Right ventricle myocardium superior (tissue), 1 donor: ENCODE measurements around the gene PTPRN2. TPM values are rescaled to one million over a fixed set of nuclear protein-coding genes. Genes with fewer than 3 reads are reported as not detected.
"Not testable (repeated sequence)": the region's sequence is repeated elsewhere in the genome, so short reads cannot be mapped to it uniquely, and the experiment has no call there.

ENCODE experiments used
- ATAC-seq: fragments of 200-7000 bp; cut with Tn5 transposase; one replicate; pipeline ENCODE4 v1.9.1; 2020; ENCODE audit warnings: mild to moderate bottlenecking; ENCODE audit not compliant: poor library complexity
- DNase-seq: peaks from one replicate; pipeline ENCODE4 v3.0.0-alpha.2; 2020
- intact Hi-C: fragments of 100-400 bp; cut with DNase I; formaldehyde crosslinking; loops from one replicate; pipeline ENCODE4 v1.11.2; 2022
- total RNA-seq: library from RNA; stranded (reverse); fragmentation: NEBNext Ultra II Directional; extraction: Animal tissue kit (Norgen Biotek cat#: 25700); gene quantifications from one replicate; pipeline ENCODE4 v1.2.1, GENCODE V29; 2021
- donor health status: DM: no; HTN: yes; CAD: no; lungs with severe emphysema.

PTPRN2 gene
- total RNA-seq, 1 donor from 2014 or later: 1.2 TPM

DNA sequence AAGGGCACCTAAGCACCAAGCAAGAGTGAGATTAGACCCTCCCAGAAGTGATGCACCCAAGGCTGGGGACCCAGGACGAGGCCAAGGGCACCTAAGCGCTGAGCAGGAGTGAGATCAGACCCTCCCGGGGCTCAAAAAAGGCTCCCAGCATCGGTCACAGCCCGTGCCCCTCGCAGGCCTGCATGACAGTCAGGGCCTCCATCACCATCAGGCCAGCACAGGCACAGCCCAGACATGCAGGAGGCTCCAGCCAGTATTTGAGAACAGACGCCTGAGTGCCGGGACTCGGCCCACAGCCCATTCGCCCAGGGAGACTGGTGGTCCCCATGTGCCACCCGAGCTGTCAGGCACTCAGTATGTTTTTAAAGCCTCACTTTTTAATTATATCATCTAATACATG, 595.9 kb downstream of the PTPRN2 start:
- intact Hi-C loops: no loop called here
- DNase-seq (no peak), ATAC-seq (no peak)

DNA sequence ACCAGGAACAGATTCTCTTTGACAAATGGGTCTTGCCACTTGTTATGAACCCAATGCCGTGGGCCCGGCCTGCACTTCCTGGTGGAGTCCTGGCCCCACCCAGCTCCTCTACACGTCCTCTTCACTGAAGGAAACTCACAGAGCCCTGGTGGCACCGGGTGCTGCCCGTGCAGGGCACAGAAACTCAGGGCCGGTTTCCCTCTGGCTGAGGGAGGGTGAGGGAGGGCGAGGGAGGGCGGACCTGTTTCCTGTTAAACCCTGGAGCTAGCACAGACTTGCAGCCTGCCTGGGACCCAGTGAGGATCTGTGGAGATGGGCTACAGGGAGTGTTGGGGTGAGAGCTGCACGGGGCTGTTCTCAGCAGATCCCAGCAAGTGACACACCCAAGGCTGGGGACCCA, 596.3 kb downstream of the PTPRN2 start:
- DNase-seq (no peak), ATAC-seq (no peak)
- intact Hi-C loops: no loop called here

DNA sequence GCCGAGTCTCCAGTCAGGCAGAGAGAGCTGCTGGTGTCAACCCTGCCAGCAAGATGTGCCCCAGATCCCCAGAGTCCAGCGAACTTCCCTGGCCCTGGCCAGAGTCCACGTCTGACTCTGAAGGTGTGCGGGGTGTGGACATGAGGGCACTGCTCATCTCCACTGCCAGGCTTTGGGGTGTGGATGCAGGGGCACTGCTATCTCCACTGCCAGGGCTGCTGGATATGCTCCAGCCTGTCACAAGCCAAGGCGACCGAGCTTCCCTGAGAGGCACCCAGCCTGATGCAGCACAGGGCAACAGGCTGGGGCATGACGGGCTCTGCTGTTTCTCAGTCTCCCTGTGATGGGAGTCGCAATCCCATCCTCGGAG, 596.8 kb downstream of the PTPRN2 start:
- no peak for DNase-seq
- no peak for ATAC-seq

DNA sequence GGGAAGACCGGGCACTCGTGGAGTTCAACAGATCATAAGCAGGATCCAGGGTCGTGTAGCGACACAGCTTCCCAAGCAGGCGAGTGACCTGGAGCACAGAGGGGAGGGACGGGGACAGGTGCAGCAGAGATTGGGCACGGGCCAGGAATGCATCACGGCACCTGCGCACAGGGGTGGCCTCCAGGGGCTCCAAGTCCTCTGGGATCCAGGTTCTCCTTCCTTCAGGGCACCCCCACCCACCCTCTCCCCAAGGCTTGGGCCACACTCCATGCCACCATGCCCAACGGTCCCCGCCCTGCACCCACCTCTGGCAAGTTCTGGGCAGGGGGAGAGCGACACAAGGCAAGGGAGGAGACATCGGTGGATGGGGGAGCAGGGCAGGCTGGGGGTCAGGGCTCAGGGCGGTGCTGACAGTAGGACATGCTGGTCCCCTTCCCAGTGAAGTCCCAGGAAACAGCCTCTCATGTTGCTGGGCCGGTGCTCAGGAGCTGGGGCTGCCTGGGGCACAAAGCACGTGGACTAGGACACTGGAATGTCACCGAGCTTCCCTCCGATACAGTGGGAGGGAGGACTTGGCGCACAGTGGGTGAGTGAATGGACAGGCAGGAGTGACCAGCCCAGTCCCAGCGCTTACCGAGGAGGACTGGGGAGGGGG, 597.3 kb downstream of the PTPRN2 start:
- no peak for ATAC-seq
- intact Hi-C loops: no loop called here
- no peak for DNase-seq

More for the DNA sequence above, 596.8 kb downstream of the PTPRN2 start:
- intact Hi-C loops: no loop called here

DNA sequence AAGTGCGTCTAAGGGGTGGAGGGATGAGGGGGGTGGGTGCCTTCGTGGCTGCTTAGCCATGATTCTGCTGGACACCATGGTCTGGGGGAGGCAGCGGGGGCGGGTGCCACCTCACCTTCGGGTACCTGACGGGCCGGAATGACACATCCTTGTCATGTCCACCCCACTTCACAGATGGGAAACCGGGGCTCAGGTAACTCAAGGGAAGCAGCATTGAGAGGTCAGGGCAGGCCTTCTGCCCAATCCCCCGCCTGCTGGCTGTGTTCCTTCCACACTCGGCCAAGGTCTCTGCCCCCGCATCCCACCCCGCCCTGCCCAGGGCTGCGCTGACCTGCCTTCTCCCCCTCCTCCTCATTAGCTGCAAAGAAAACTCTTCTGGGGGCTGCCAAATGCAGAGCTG, 598.0 kb downstream of the PTPRN2 start:
- intact Hi-C loops: no loop called here
- DNase-seq (no peak), ATAC-seq (no peak)

DNA sequence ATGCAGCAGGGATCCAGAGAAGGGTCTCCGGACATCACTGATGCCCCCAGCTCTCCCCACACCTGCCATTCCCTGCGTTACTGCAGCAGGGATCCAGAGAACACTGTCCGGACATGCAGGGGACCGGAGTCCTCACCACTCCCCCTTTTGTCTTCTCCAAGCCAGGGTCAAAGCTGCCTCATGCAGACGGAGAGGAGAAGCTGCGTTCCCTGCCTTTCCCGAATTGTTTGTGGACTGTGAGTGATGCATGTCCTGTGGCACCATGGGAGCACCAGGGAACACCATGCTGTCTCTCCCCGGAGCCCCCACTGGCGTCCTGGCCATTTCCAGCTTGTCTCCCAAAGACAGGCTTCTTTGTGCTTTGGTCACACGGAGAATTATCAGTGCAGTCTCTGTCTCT, 599.7 kb downstream of the PTPRN2 start:
- DNase-seq: no peak
- intact Hi-C loops: no loop called here
- no peak for ATAC-seq

DNA sequence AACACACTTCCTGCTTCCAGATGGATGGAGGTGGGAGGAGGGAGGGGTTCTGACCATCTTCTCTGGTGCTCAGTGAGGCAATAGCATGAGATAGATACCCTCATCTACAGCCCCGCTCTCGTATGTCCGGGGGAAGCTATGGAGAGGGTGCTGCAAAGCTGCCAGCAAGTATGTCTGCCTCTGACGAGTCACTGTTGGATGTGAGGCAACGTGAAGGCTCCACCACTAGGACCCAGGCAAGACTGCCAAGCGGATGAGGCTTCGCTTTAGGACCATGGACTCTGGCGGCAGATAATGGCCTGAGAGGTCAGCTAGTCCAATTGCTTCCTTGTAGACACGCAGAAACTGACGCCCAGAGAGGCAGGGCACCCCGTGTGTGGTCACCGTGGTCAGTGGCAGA, 601.6 kb downstream of the PTPRN2 start:
- ATAC-seq: no peak

DNA sequence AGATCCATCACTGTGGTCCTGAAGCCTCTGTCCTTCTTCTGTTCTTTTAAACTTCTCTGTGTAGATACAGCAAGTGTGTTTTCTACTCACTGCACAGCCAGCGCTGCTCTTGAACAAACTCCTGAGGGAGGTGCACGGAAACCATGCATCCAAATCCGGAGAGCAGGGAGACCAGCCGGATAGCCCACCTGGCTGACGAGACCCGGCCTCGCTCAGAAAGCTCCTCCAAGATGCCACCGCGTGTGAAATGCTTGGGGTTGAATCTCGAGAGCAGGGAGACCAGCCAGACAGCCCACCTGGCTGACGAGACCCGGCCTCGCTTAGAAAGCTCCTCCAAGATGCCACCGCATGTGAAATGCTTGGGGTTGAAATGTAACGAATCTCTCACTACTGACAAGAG, 602.0 kb downstream of the PTPRN2 start:
- intact Hi-C loops: no loop called here
- DNase-seq (no peak), ATAC-seq (no peak)

More for the DNA sequence above, 601.6 kb downstream of the PTPRN2 start:
- no peak for DNase-seq
- intact Hi-C loops: no loop called here

DNA sequence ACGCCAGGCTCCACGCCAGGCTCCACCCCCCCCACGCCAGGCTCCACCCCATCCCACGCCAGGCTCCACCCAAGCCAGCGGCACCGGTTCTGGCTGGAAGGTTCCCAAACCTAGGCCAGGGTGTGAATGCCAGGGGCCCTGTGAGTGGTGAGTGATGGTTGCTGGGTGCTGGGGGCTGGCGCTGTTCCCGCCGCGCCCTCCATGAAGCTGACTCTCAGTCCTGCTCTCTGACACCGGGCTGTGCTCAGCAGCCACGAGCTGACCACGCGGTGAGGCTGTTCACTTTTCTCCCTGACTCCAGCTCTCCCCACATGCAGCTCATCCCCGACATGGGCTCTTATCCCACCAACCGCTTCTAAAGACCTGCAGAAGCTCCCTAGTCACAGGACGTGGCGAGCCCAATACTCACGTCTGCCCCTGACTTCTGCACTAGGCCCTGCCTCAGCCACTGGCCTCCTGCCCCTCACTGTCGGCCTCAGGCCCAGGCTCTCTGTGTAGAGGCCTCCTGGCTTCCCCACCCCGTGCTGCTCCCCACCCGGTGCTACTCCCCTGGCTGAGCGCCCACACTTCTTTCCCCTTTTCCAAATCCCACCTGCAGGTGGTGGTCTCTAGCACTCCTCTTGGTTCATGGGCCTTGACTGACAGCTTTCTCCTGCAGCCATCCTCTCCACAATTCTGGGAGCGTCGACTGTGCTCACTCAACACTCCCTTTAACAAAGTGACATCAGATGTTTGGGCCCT, 603.0 kb downstream of the PTPRN2 start:
- DNase-seq: no peak
- intact Hi-C loops: no loop called here
- no peak for ATAC-seq

DNA sequence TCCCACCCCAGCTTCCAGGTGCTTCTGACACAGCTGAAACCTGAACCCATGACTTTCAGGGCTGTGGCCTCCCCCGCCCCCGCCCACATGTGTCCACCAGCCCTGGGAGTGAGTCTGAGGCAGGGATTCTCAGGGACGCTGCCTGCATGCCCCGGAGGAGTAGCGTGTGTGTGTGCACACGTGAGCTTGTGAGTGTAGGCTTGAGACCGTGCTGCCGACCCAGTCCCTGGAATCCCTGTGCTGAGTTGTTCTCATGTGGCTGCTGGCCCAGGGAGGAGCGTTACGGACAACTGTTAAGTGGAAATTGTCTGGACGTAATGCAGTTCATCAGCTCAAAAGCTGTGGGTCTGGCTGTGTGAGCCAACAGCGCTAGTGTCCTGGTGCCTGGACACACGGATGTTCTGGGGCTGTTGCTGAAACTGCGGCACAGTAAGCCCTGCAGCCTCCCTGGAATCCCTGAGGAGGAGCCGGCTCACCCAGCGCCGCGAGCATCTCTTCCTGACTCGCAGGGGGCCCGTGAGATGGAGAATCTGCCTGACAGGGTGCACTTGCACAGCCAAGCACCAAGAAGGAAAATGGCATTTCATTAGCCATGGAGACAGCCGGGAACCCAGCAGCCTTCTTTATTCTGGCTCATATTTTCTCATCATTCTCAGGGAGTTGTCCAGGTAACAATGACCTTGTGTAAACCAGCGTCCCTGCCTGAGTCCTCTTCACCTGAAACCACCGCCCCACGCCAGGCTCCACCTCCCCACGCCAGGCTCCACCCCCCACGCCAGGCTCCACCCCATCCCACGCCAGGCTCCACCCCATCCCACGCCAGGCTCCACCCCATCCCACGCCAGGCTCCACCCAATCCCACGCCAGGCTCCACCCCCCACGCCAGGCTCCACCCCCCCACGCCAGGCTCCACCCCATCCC, 603.9 kb downstream of the PTPRN2 start:
- intact Hi-C loops: no loop called here
- ATAC-seq (no peak), DNase-seq (no peak)

DNA sequence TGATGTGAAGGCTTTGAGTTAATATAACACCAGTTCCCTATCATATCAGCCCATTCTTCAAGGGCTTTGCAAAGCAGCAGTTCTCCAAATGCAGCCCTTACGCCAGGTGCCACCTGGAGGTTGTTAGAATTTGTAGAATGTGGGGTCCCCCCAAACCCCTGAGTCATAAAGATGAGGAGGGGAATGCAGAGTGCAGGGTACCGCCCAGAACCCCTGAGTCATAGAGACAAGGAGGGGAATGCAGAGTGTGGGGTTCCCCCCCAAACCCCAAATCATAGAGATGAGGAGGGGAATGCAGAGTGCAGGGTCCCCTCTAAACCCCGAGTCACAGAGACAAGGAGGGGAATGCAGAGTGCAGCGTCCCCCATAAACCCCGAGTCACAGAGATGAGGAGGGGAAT, 605.8 kb downstream of the PTPRN2 start:
- intact Hi-C loops: no loop called here
- no peak for ATAC-seq
- no peak for DNase-seq

DNA sequence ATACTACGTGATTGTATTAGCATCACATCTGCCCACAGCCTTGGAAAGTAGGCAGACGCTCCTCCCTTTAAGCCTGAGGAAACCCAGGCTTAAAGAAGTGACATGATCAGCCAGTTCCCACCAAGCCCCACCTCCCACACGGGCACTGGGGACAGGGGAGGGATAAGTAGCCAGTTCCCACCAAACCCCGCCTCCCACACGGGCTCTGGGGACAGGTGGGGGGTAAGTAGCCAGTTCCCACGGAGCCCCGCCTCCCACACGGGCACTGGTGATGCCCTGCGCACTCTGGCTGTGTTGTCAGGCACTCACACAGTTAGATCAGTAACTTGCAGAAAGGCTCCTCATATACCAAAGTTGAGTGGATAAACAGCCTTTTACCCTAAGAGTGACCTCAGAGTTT, 606.8 kb downstream of the PTPRN2 start:
- intact Hi-C loops: no loop called here
- no peak for ATAC-seq
- DNase-seq: no peak

DNA sequence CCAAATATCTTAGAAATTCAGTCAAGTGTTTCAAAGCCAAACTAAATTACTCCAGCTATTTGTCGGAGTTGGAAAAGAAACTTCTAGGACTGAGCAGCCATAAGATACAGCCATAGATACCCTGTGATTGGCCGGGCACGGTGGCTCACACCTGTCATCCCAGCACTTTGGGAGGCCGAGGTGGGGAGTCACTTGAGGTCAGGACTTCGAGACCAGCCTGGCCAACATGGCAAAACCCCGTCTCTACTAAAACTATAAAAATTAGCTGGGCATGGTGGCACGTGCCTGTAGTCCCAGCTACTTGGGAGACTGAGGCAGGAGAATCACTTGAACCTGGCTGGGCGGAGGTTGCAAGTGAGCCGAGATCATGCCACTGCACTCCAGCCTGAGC, 607.3 kb downstream of the PTPRN2 start:
- DNase-seq, intact Hi-C loops, ATAC-seq: not testable (repeated sequence)

DNA sequence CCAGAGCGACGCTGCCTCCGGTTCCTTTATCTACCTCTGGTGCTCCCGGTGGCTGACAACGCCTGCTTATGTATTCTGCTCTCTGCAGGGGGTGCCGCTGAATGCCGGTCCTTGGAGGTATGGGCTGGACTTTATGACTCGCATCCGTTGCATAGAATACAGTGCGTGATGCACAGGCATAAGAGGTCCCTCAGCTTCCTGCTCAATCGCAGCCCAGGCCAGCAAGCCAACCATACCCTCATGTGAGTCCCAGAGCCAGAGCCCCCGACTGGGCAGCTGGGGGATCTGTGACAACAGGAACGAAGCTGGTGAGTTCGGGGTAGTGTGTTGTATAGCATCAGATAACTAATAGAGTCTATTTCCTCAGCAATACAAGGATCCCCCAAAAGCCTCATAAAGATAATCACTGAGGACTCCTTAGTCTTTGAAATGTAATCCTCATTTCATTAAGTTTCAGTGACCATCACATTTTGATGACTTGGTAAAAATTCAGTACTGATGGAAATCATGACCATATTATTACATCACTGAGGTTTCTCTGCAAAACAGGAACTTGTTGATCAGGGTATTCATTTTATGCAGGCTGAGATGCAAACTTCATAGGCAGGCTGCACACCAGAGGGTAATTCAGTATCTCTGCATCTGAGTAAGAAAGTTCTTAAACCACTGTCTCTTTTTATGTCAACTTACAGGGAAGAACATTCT, 607.8 kb downstream of the PTPRN2 start:
- intact Hi-C loops: no loop called here

DNA sequence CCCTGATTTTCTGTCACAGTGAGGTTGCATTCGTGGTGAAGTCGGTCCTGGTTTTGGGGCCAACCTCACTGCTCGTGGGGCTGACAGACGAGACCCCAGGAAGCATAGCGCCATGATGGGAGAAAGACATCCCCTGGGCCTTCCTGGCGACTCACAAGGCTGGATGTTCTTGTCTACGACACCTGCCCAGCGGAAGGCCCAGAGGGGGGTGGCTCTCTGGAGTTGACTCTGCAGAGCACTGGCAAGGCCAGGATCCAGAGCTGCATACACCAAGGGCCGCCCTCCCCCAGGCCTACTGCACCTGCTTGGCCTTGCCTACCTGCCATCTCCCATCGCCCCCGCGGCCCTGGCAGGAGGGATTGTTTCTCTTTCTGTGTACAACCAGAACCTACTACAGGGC, 608.9 kb downstream of the PTPRN2 start:
- intact Hi-C loops: no loop called here
- ATAC-seq (no peak), DNase-seq (no peak)

More for the DNA sequence above, 607.8 kb downstream of the PTPRN2 start:
- ATAC-seq (no peak), DNase-seq (no peak)

DNA sequence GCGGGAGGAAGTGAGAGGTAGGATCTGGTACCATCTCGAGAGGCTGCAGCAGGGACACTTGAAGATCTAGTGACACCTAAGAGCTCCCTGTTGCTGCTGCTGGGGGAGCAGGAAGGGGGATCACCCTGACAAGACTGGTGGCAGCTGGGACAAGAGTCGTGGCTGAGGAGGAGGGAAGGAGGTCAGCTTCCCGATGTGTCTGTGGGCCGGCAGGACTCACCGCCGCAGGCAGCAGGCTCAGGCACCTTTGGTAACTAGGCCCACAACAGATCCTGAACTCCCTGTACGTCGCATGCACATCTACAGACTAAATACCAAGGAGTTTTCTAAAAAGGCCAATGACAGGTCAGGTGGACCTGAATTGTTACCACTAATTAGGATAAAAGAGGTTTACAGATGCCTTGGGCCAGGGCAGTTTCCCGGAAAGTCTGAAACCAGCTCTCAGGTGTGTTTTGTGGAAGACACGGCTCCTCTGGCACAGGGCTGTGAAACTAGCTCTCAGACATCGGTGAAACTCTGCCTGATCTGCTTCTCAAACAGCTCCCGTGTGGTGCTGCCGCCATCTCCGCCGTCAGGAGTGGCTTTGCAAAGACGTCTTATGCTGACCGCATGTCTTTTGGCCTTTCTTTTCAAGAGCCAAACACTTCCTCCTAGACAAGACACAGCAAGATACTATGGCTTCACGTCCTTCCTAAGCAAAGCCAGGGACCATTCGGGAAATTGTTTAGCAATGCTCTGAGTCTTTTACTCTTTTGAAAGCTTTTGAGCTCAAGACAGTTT, 609.7 kb downstream of the PTPRN2 start:
- ATAC-seq (no peak), DNase-seq (no peak)
- intact Hi-C loops: no loop called here

DNA sequence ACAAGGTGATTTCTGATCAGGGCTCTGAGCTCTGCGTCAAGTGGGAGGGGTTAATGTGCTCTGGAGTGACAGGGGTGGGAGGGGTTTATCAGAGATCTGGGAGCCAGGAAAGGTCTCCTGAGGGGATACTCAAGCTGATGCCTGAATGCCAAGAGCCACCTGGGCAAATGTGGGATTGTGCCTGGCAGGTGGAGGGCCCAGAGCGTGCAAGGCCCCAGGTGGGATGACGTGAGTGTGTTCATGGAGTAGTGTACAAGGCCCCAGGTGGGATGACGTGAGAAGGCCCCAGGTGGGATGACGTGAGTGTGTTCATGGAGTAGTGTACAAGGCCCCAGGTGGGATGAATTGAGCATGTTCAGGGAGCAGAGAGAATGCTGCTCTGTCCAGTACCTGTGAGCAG, 610.3 kb downstream of the PTPRN2 start:
- intact Hi-C loops: no loop called here
- DNase-seq (no peak), ATAC-seq (no peak)

DNA sequence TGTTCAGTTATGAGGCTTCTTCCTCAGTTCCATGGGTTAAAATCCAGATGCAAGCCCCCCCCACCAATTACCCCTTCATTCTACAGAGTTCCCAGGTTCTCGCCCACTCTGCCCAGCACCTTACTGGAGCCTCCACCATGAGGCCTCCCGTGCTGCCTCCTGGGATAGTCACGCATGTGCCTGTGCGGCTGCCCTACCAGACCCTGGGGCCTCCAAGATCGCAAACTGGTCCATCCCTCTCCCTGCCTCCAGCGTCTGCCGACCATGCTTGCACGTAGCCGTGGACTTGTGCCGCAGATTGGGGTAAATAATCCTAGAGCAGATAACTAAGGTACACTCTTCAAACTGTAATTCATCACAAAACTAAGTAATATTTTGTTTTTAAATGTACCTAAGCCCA, 611.2 kb downstream of the PTPRN2 start:
- DNase-seq (no peak), ATAC-seq (no peak)
- intact Hi-C loops: no loop called here
